Suprapubic skin (tissue), 4 donors: ENCODE results near the gene CGB5. TPM values are rescaled to one million over a fixed set of nuclear protein-coding genes. Genes with fewer than 3 reads are reported as not detected.

Experiments
- DNase-seq, 2 donors: peaks; one replicate each; pipeline ENCODE4 v3.0.0-alpha.2; 2019; ENCODE audit warnings: low spot score in 2 of 2
- H3K27ac ChIP-seq: fragments of 200-600 bp; sonication (generic); one replicate; pipeline ENCODE4 v1.5.1; 2019
- H3K27me3 ChIP-seq: fragments of 200-600 bp; sonication (generic); one replicate; pipeline ENCODE4 v1.5.1; 2019
- H3K36me3 ChIP-seq: fragments of 200-600 bp; sonication (generic); one replicate; pipeline ENCODE4 v1.5.1; 2019
- H3K4me1 ChIP-seq: fragments of 200-600 bp; sonication (generic); one replicate; pipeline ENCODE4 v1.5.1; 2019
- H3K4me3 ChIP-seq: fragments of 200-600 bp; sonication (generic); one replicate; pipeline ENCODE4 v1.5.1; 2019; ENCODE audit warnings: mild to moderate bottlenecking
- H3K9me3 ChIP-seq: fragments of 200-600 bp; sonication (generic); one replicate; pipeline ENCODE4 v1.5.1; 2019
- CTCF ChIP-seq, 2 donors: fragments of 200-600 bp in 1 of 2; fragments of 450-650 bp in 1 of 2; sonication (generic) in 1 of 2; IDR thresholded peaks; one replicate each; pipeline ENCODE4 v1.5.1; 2016 to 2019; ENCODE audit warnings: antibody characterized with exemption in 2 of 2, mild to moderate bottlenecking in 1 of 2, moderate library complexity in 1 of 2
- EP300 ChIP-seq: sonication (generic); formaldehyde crosslinking; IDR thresholded peaks from one replicate; pipeline ENCODE4 v1.6.1; 2017; ENCODE audit warnings: antibody characterized with exemption
- POLR2A ChIP-seq, 2 donors: fragments of 450-650 bp; IDR thresholded peaks; one replicate each; pipeline ENCODE4 v1.6.1; 2017; ENCODE audit warnings: antibody characterized with exemption in 2 of 2, mild to moderate bottlenecking in 2 of 2, moderate library complexity in 2 of 2
- POLR2AphosphoS5 ChIP-seq, 3 donors: sonication (generic); formaldehyde crosslinking; IDR thresholded peaks; one replicate each; pipeline ENCODE4 v1.6.1; 2017; ENCODE audit warnings: antibody characterized with exemption in 3 of 3
- WGBS: methylation state at CpG from one replicate; pipeline ENCODE4 v1.1.5; 2018; 5-methylcytosine and 5-hydroxymethylcytosine counted together
- total RNA-seq, 4 donors: library from RNA; depleted of rRNA; stranded (reverse); fragments of >200 nt; gene quantifications; one replicate each; pipeline ENCODE4 v1.1.0, GENCODE V29; 2016

Gene CGB5
- total RNA-seq, 4 donors from 2014 or later: 2.5 TPM; not detected in 3

- Histone ChIP-seq H3K36me3 (peaks cover 27% of the 10 kb centered on the region), H3K27me3 (no peaks in the 10 kb centered on the region), H3K27ac (peak overlapping the region; percentile 88), H3K4me1 (peaks cover 29% of the 10 kb centered on the region), H3K9me3 (no peaks in the 10 kb centered on the region), H3K4me3 (peak overlapping the region; percentile 73)
- 1% methylated on average over 14 of the region's 14 CpGs for WGBS
- TF ChIP-seq POLR2A (IDR thresholded peaks at IDR 0.05) (no peak), POLR2AphosphoS5 (IDR thresholded peaks at IDR 0.05) (no peak), CTCF (IDR thresholded peaks at IDR 0.05) (no peak), EP300 (no peak)
- no peak for DNase-seq
Measured at GRCh38 chr19:49085868-49086232, 42.2 kb downstream of the CGB5 start.

GRCh38 chr19:49086296-49086695 is 42.6 kb downstream of the CGB5 start:
- 33% methylated on average over 11 of the region's 11 CpGs for WGBS
- DNase-seq: no peak

GRCh38 chr19:49091391-49092038 is 47.9 kb downstream of the CGB5 start:
- WGBS: 90% methylated on average over 17 of the region's 17 CpGs
- no peak for TF ChIP-seq POLR2A (IDR thresholded peaks at IDR 0.05)
- TF ChIP-seq POLR2AphosphoS5 (IDR thresholded peaks at IDR 0.05): no peak
- TF ChIP-seq CTCF (IDR thresholded peaks at IDR 0.05): no peak
- Histone ChIP-seq H3K27me3 (no peaks in the 10 kb centered on the region), H3K27ac (no peak overlapping the region), H3K4me3 (no peak overlapping the region), H3K36me3 (peaks cover 81% of the 10 kb centered on the region), H3K9me3 (no peaks in the 10 kb centered on the region), H3K4me1 (peaks cover 21% of the 10 kb centered on the region)
- DNase-seq: no peak

More at GRCh38 chr19:49086296-49086695, 42.6 kb downstream of the CGB5 start:
- H3K9me3 ChIP-seq: no peaks in the 10 kb centered on the region
- TF ChIP-seq CTCF (IDR thresholded peaks at IDR 0.05): no peak
- TF ChIP-seq POLR2A (IDR thresholded peaks at IDR 0.05): no peak
- TF ChIP-seq POLR2AphosphoS5 (IDR thresholded peaks at IDR 0.05): no peak
- no peak for TF ChIP-seq EP300
- H3K36me3 ChIP-seq: peaks cover 32% of the 10 kb centered on the region
- no peaks in the 10 kb centered on the region for H3K27me3 ChIP-seq
- peaks cover 29% of the 10 kb centered on the region for H3K4me1 ChIP-seq
- H3K27ac ChIP-seq: no peak overlapping the region
- peak overlapping the region; percentile 73 for H3K4me3 ChIP-seq

- DNase-seq: no peak
- Histone ChIP-seq H3K36me3 (peaks cover 83% of the 10 kb centered on the region), H3K4me1 (peaks cover 12% of the 10 kb centered on the region), H3K27me3 (no peaks in the 10 kb centered on the region), H3K27ac (no peak overlapping the region), H3K9me3 (no peaks in the 10 kb centered on the region), H3K4me3 (no peak overlapping the region)
- no peak for TF ChIP-seq POLR2AphosphoS5 (IDR thresholded peaks at IDR 0.05)
- WGBS: 89% methylated on average over 6 of the region's 6 CpGs
Measured at GRCh38 chr19:49092686-49093085, 49.0 kb downstream of the CGB5 start.

Other genes with a start within 250 kb of the CGB5 start
- gene BCAT2, start 232.8 kb upstream of the CGB5 start, total RNA-seq: 10 to 100 TPM; 33.5 to 50.6 (median 38.1) TPM
- 1 to 10 TPM; 2.5 to 3.4 (median 3.1) TPM for gene HSD17B14, start 207.4 kb upstream of the CGB5 start, total RNA-seq
- gene PLEKHA4, start 175.2 kb upstream of the CGB5 start, total RNA-seq: 1 to 10 TPM; 2.8 to 5.1 (median 5.0) TPM
- 100 to 1,000 TPM; 135 to 191 (median 144) TPM for gene PPP1R15A, start 171.4 kb upstream of the CGB5 start, total RNA-seq
- not detected for gene TULP2, start 145.1 kb upstream of the CGB5 start, total RNA-seq
- 100 to 1,000 TPM; 132 to 220 (median 204) TPM for gene NUCB1, start 143.5 kb upstream of the CGB5 start, total RNA-seq
- gene DHDH, start 110.1 kb upstream of the CGB5 start, total RNA-seq: under 1 TPM in 1 of 4 donors, not detected in 3; 0.59 TPM
- gene BAX, start 89.0 kb upstream of the CGB5 start, total RNA-seq: 10 to 100 TPM; 25.1 to 29.6 (median 27.5) TPM
- 1,000 to 10,000 TPM in 3 of 4 donors, 100 to 1,000 TPM in 1; 883 to 1,582 (median 1,278) TPM for gene FTL, start 78.5 kb upstream of the CGB5 start, total RNA-seq
- gene GYS1, start 50.5 kb upstream of the CGB5 start, total RNA-seq: 10 to 100 TPM; 26.4 to 42.0 (median 31.6) TPM
- gene RUVBL2, start 50.0 kb upstream of the CGB5 start, total RNA-seq: 10 to 100 TPM; 37.3 to 70.3 (median 68.8) TPM
- gene LHB, start 26.8 kb upstream of the CGB5 start, total RNA-seq: not detected
- not detected for gene CGB3, start 19.5 kb upstream of the CGB5 start, total RNA-seq
- not detected for gene CGB2, start 12.0 kb upstream of the CGB5 start, total RNA-seq
- not detected for gene CGB1, start 7.0 kb upstream of the CGB5 start, total RNA-seq
- gene CGB8, start 5.3 kb downstream of the CGB5 start, total RNA-seq: not detected
- gene CGB7, start 13.9 kb downstream of the CGB5 start, total RNA-seq: 10 to 100 TPM in 1 of 4 donors, 1 to 10 TPM in 3; 2.9 to 27.4 (median 4.3) TPM
- 10 to 100 TPM in 2 of 4 donors, 1 to 10 TPM in 2; 7.8 to 22.5 (median 13.1) TPM for gene NTF4, start 21.0 kb downstream of the CGB5 start, total RNA-seq
- gene KCNA7, start 28.9 kb downstream of the CGB5 start, total RNA-seq: not detected
- 100 to 1,000 TPM; 207 to 788 (median 322) TPM for gene SNRNP70, start 41.6 kb downstream of the CGB5 start, total RNA-seq
- 10 to 100 TPM; 20.0 to 39.8 (median 32.3) TPM for gene LIN7B, start 70.5 kb downstream of the CGB5 start, total RNA-seq
- gene C19orf73, start 75.3 kb downstream of the CGB5 start, total RNA-seq: 1 to 10 TPM in 3 of 4 donors, not detected in 1; 5.2 to 9.3 (median 5.9) TPM
- gene PPFIA3, start 75.7 kb downstream of the CGB5 start, total RNA-seq: 10 to 100 TPM; 42.7 to 50.1 (median 46.6) TPM
- gene HRC, start 111.5 kb downstream of the CGB5 start, total RNA-seq: 1 to 10 TPM in 1 of 4 donors, under 1 TPM in 2, not detected in 1; 0.47 to 1.0 (median 0.53) TPM
- gene TRPM4, start 113.9 kb downstream of the CGB5 start, total RNA-seq: 10 to 100 TPM; 45.2 to 87.6 (median 62.4) TPM